SK-N-SH (cell line): ENCODE results near the gene PARD3. TPM values are rescaled to one million over a fixed set of nuclear protein-coding genes. Genes with fewer than 3 reads are reported as not detected.
"Not testable (repeated sequence)": the region's sequence is repeated elsewhere in the genome, so short reads cannot be mapped to it uniquely, and the experiment has no call there.

Source experiments
- CTCF ChIA-PET: fragments of 300-600, 350-600 bp; formaldehyde crosslinking; extraction: SDS; loops from one replicate; lab custom pipeline; 2021; lab: Yijun Ruan, JAX
- POLR2A ChIA-PET: fragments of 350-600 bp; sonication (Branson Sonifier 250); formaldehyde crosslinking; extraction: SDS; loops from one replicate; lab custom pipeline; 2020; ENCODE audit warnings: antibody characterized with exemption, inconsistent platforms; lab: Yijun Ruan, JAX
- DNase-seq: peaks from one replicate; pipeline ENCODE4 v3.0.0; 2012
- H2AFZ ChIP-seq: fragments of 200-600 bp; sonication (generic); 2 replicates; pipeline ENCODE4 v1.8.1; 2016; ENCODE audit warnings: antibody characterized with exemption, mild to moderate bottlenecking, low read depth
- H3F3A ChIP-seq: fragments of 200-600 bp; sonication (generic); replicated peaks from 2 replicates; pipeline ENCODE3; 2016; ENCODE audit warnings: antibody characterized with exemption, mild to moderate bottlenecking; ENCODE audit not compliant: insufficient read depth
- H3K27ac ChIP-seq, 2 experiments: fragments of 200-500 bp in 1 of 2; fragments of 200-600 bp in 1 of 2; sonication (Bioruptor generic) in 1 of 2; sonication (generic), shearing (Covaris generic) in 1 of 2; 2 replicates each; pipeline versions ENCODE4 v1.5.1 to v1.6.1; 2014 to 2016; ENCODE audit warnings: low read depth in 2 of 2, inconsistent platforms in 1 of 2, low read length in 1 of 2, mild to moderate bottlenecking in 1 of 2, mixed read lengths in 1 of 2
- H3K27me3 ChIP-seq: fragments of 200-600 bp; sonication (generic), shearing (Covaris generic); 2 replicates; pipeline ENCODE4 v1.6.1; 2016; ENCODE audit warnings: mixed run types; ENCODE audit not compliant: insufficient read depth
- H3K36me3 ChIP-seq, 2 experiments: fragments of 200-500 bp in 1 of 2; fragments of 200-600 bp in 1 of 2; sonication (Bioruptor generic) in 1 of 2; sonication (generic) in 1 of 2; replicated peaks in 1 of 2; 2 replicates each; pipeline versions ENCODE3 to v1.5.1; 2014 to 2016; ENCODE audit warnings: low read length in 1 of 2, mild to moderate bottlenecking in 1 of 2; ENCODE audit not compliant: insufficient read depth in 2 of 2, control insufficient read depth in 1 of 2
- H3K4me1 ChIP-seq, 2 experiments: fragments of 200-500 bp in 1 of 2; fragments of 200-600 bp in 1 of 2; sonication (Bioruptor generic) in 1 of 2; sonication (generic), shearing (Covaris generic) in 1 of 2; 2 replicates each; pipeline versions ENCODE4 v1.5.1 to v1.6.1; 2014 to 2016; ENCODE audit warnings: low read depth in 1 of 2, low read length in 1 of 2, mixed run types in 1 of 2; ENCODE audit not compliant: insufficient read depth in 2 of 2, control insufficient read depth in 1 of 2
- H3K4me2 ChIP-seq: fragments of 200-600 bp; sonication (generic), shearing (Covaris generic); 2 replicates; pipeline ENCODE4 v1.6.1; 2017; ENCODE audit warnings: mixed run types
- H3K4me3 ChIP-seq, 2 experiments: fragments of 200-500 bp in 1 of 2; fragments of 200-600 bp in 1 of 2; sonication (Bioruptor generic) in 1 of 2; sonication (generic), shearing (Covaris generic) in 1 of 2; 2 replicates each; pipeline versions ENCODE4 v1.5.1 to v1.8.1; 2014 to 2016; ENCODE audit warnings: low read depth in 2 of 2, inconsistent platforms in 1 of 2, low read length in 1 of 2, mild to moderate bottlenecking in 1 of 2, mixed read lengths in 1 of 2, moderate library complexity in 1 of 2
- H3K79me2 ChIP-seq: fragments of 200-600 bp; sonication (generic); 2 replicates; pipeline ENCODE4 v1.8.1; 2017; ENCODE audit warnings: mild to moderate bottlenecking; ENCODE audit not compliant: insufficient read depth
- H3K9ac ChIP-seq: fragments of 200-600 bp; sonication (generic); 2 replicates; pipeline ENCODE4 v1.6.1; 2017; ENCODE audit warnings: mixed run types
- H3K9me2 ChIP-seq: fragments of 200-600 bp; sonication (generic); 2 replicates; pipeline ENCODE4 v1.6.1; 2017; ENCODE audit warnings: mixed run types
- H3K9me3 ChIP-seq: fragments of 200-600 bp; sonication (generic); 2 replicates; pipeline ENCODE4 v1.6.1; 2017; ENCODE audit warnings: mixed run types, mild to moderate bottlenecking, moderate library complexity
- H4K20me1 ChIP-seq: fragments of 200-600 bp; sonication (generic); 2 replicates; pipeline ENCODE4 v1.6.1; 2017; ENCODE audit warnings: mild to moderate bottlenecking, mixed run types; ENCODE audit not compliant: insufficient read depth
- CHD2 ChIP-seq: fragments of 150-350 bp; IDR thresholded peaks from 2 replicates; pipeline ENCODE4 v1.6.1; 2018; ENCODE audit warnings: low read length; ENCODE audit not compliant: partially characterized antibody
- CTCF ChIP-seq: fragments of 200-600 bp; sonication (generic); IDR thresholded peaks from 2 replicates; pipeline ENCODE4 v1.6.1; 2017; ENCODE audit warnings: antibody characterized with exemption, mild to moderate bottlenecking, moderate library complexity
- ELF1 ChIP-seq: IDR thresholded peaks from 2 replicates; pipeline ENCODE4 v1.4.0; 2012
- FOSL2 ChIP-seq: IDR thresholded peaks from 2 replicates; pipeline ENCODE4 v1.4.0; 2012; ENCODE audit warnings: low read depth, mild to moderate bottlenecking, moderate library complexity, borderline replicate concordance
- FOXM1 ChIP-seq: IDR thresholded peaks from 2 replicates; pipeline ENCODE4 v1.4.0; 2012; ENCODE audit warnings: low read depth, mild to moderate bottlenecking
- GABPA ChIP-seq: IDR thresholded peaks from 2 replicates; pipeline ENCODE4 v1.4.0; 2012; ENCODE audit warnings: low read depth, mild to moderate bottlenecking
- GATA2 ChIP-seq: sonication (generic); formaldehyde crosslinking; IDR thresholded peaks from 2 replicates; pipeline ENCODE4 v1.5.0; 2020; ENCODE audit warnings: mild to moderate bottlenecking, missing genetic modification reagents
- MAX ChIP-seq: IDR thresholded peaks from 2 replicates; pipeline ENCODE4 v1.4.0; 2012; ENCODE audit warnings: low read depth
- MXI1 ChIP-seq: IDR thresholded peaks from 2 replicates; pipeline ENCODE4 v1.6.1; 2012; ENCODE audit warnings: mild to moderate bottlenecking, low read depth, low read length, improper control_type of control experiment
- NFIC ChIP-seq: IDR thresholded peaks from 2 replicates; pipeline ENCODE4 v1.4.0; 2012; ENCODE audit warnings: borderline replicate concordance
- PBX3 ChIP-seq: IDR thresholded peaks from 2 replicates; pipeline ENCODE4; 2012
- POLR2AphosphoS5 ChIP-seq: IDR thresholded peaks from 2 replicates; pipeline ENCODE4 v1.6.1; 2012; ENCODE audit warnings: low read depth, low read length
- RAD21 ChIP-seq: IDR thresholded peaks from 2 replicates; pipeline ENCODE4 v1.6.1; 2012; ENCODE audit warnings: mild to moderate bottlenecking, low read length
- RCOR1 ChIP-seq: fragments of 150-350 bp; IDR thresholded peaks from 2 replicates; pipeline ENCODE4 v1.6.1; 2017; ENCODE audit warnings: antibody characterized with exemption, low read length
- RFX5 ChIP-seq: IDR thresholded peaks from 2 replicates; pipeline ENCODE4 v1.6.1; 2012; ENCODE audit warnings: mild to moderate bottlenecking, improper control_type of control experiment, low read length
- RXRA ChIP-seq: IDR thresholded peaks from 2 replicates; pipeline ENCODE4 v1.4.0; 2012; ENCODE audit warnings: low read depth, mild to moderate bottlenecking, borderline replicate concordance
- TEAD4 ChIP-seq: IDR thresholded peaks from 2 replicates; pipeline ENCODE4 v1.4.0; 2012; ENCODE audit warnings: mild to moderate bottlenecking, borderline replicate concordance; ENCODE audit not compliant: insufficient read depth
- USF2 ChIP-seq: fragments of 150-350 bp; IDR thresholded peaks from 2 replicates; pipeline ENCODE4 v1.6.1; 2017; ENCODE audit warnings: antibody characterized with exemption, low read length, low read depth, borderline replicate concordance
- WGBS: methylation state at CpG from one replicate; pipeline ENCODE4 v1.1.6; 2017; ENCODE audit warnings: low lambda C conversion rate; 5-methylcytosine and 5-hydroxymethylcytosine counted together
- polyA plus RNA-seq, 3 experiments: library from polyadenylated mRNA; depleted of rRNA; stranded (reverse); fragments of >200 nt; gene quantifications; 2 replicates each; pipeline ENCODE4 v1.2.3, GENCODE V29; 2012

PARD3 gene
- polyA plus RNA-seq, 1 of the 3 experiments (the other 2 are of a cell fraction): 29.4 TPM

GRCh38 chr10:34706992-34707391 is 108.1 kb downstream of the PARD3 start:
- H3K27ac ChIP-seq, H2AFZ ChIP-seq, H3K4me3 ChIP-seq, DNase-seq, H3K36me3 ChIP-seq, H3K27me3 ChIP-seq, POLR2A ChIA-PET, H3K4me2 ChIP-seq, H3K9me3 ChIP-seq, H3K9me2 ChIP-seq, H3K9ac ChIP-seq: not testable (repeated sequence)
- CTCF ChIA-PET: interaction anchor here (0.5 to 1.3 kb wide), 5 partner anchors 17 to 1901 kb away, joined by 3 to 5 read pairs (median 4); no protein-coding TSS in a partner anchor
- Histone ChIP-seq H4K20me1 (peaks cover 13% of the 10 kb centered on the region), H3F3A (peaks cover 25% of the 10 kb centered on the region), H3K4me1 (peaks cover 8 to 11% of the 10 kb centered on the region in 2 experiments), H3K79me2 (peaks cover 77% of the 10 kb centered on the region)
- WGBS: 98% methylated on average over 4 of the region's 4 CpGs

GRCh38 chr10:34706147-34706546 is 108.9 kb downstream of the PARD3 start:
- H3K79me2 ChIP-seq: peaks cover 77% of the 10 kb centered on the region
- no peaks in the 10 kb centered on the region for H3K9me2 ChIP-seq
- H2AFZ ChIP-seq: no peak overlapping the region
- H3K36me3 ChIP-seq: no peaks in the 10 kb centered on the region
- H3K27ac ChIP-seq: no peak overlapping the region
- no peak overlapping the region for H3K9ac ChIP-seq
- peaks cover 25% of the 10 kb centered on the region for H3F3A ChIP-seq
- H3K4me3 ChIP-seq: no peak overlapping the region
- DNase-seq: no peak
- peaks cover 8 to 11% of the 10 kb centered on the region in 2 experiments for H3K4me1 ChIP-seq
- ChIA-PET POLR2A (no interaction called here), CTCF (interaction anchor here (1.2 to 1.3 kb wide), 2 partner anchors 21 to 67 kb away, joined by 3 to 5 read pairs; no protein-coding TSS in a partner anchor)
- WGBS: 90% methylated on average over 3 of the region's 3 CpGs
- TF ChIP-seq GABPA (no peak), MXI1 (no peak), RAD21 (no peak), GATA2 (CRISPR knock-in tag) (no peak), USF2 (no peak), POLR2AphosphoS5 (no peak), CHD2 (no peak)
- peaks cover 14% of the 10 kb centered on the region for H4K20me1 ChIP-seq
- H3K9me3 ChIP-seq: no peaks in the 10 kb centered on the region
- H3K4me2 ChIP-seq: no peak overlapping the region
- H3K27me3 ChIP-seq: no peaks in the 10 kb centered on the region

- peaks cover 20% of the 10 kb centered on the region for H4K20me1 ChIP-seq
- 100% methylated on average over 1 of the region's 1 CpG for WGBS
- no peaks in the 10 kb centered on the region for H3K9me2 ChIP-seq
- H3K9me3 ChIP-seq: no peaks in the 10 kb centered on the region
- H3K27ac ChIP-seq: no peak overlapping the region
- POLR2A ChIA-PET: no interaction called here
- H3K27me3 ChIP-seq: no peaks in the 10 kb centered on the region
- H3K79me2 ChIP-seq: peaks cover 77% of the 10 kb centered on the region
- H3K9ac ChIP-seq: no peak overlapping the region
- H3F3A ChIP-seq: peaks cover 24% of the 10 kb centered on the region
- H3K4me1 ChIP-seq: peaks cover 7 to 8% of the 10 kb centered on the region in 2 experiments; a peak in 3 of 4 replicates
- H3K4me3 ChIP-seq: no peak overlapping the region
- H2AFZ ChIP-seq: no peak overlapping the region
- no peak overlapping the region for H3K4me2 ChIP-seq
- no peak for DNase-seq
- CTCF ChIA-PET: interaction anchor here (0.6 kb wide), 1 partner anchor 13 kb away, joined by 3 read pairs; no protein-coding TSS in a partner anchor
- H3K36me3 ChIP-seq: no peaks in the 10 kb centered on the region
- TF ChIP-seq PBX3 (no peak), MAX (no peak), RFX5 (no peak), RCOR1 (no peak), RXRA (no peak), NFIC (no peak), USF2 (no peak), ELF1 (no peak), FOXM1 (no peak), CHD2 (no peak), RAD21 (no peak), TEAD4 (no peak), GATA2 (CRISPR knock-in tag) (no peak), CTCF (no peak), FOSL2 (no peak)
Measured at GRCh38 chr10:34705563-34705962, 109.5 kb downstream of the PARD3 start.
